HEK293 (cell line): ENCODE data around the gene HES7.

ENCODE experiments used
- CTCF ChIA-PET: fragments of 350-600 bp; formaldehyde crosslinking; extraction: SDS; loops from one replicate; lab custom pipeline; 2021; ENCODE audit warnings: antibody characterized with exemption; lab: Yijun Ruan, JAX
- POLR2A ChIA-PET: fragments of 300-600 bp; formaldehyde crosslinking; extraction: SDS; loops from one replicate; lab custom pipeline; 2020; ENCODE audit warnings: antibody characterized with exemption, inconsistent platforms; lab: Yijun Ruan, JAX
- H3K27ac ChIP-seq: fragments of 200-500 bp; sonication (Bioruptor generic); 2 replicates; pipeline ENCODE4 v1.5.1; 2014; ENCODE audit warnings: low read depth, low read length, control low read depth, inconsistent platforms; ENCODE audit errors: extremely low read depth
- H3K36me3 ChIP-seq, 2 experiments: fragments of 200-500 bp in 1 of 2; sonication (Bioruptor generic) in 1 of 2; 1 replicate in 1 of 2; 2 replicates in 1 of 2; pipeline ENCODE4 v1.5.1; 2014 to 2017; ENCODE audit warnings: inconsistent platforms in 2 of 2, low read length in 2 of 2; ENCODE audit not compliant: control insufficient read depth in 2 of 2, insufficient read depth in 1 of 2
- H3K4me1 ChIP-seq: fragments of 200-500 bp; sonication (Bioruptor generic); 2 replicates; pipeline ENCODE4 v1.5.1; 2014; ENCODE audit warnings: mild to moderate bottlenecking, low read length, inconsistent platforms; ENCODE audit not compliant: control insufficient read depth, insufficient read depth
- H3K4me3 ChIP-seq: 2 replicates; pipeline ENCODE4 v1.5.1; 2011; ENCODE audit warnings: low read depth, mild to moderate bottlenecking, control low read depth, low read length, moderate library complexity
- H3K9me3 ChIP-seq: fragments of 200-500 bp; sonication (Bioruptor generic); 2 replicates; pipeline ENCODE4 v1.5.1; 2014; ENCODE audit warnings: low read depth, low read length, inconsistent platforms; ENCODE audit not compliant: control insufficient read depth, insufficient read depth
- SP2 ChIP-seq: fragments of 450-650 bp; formaldehyde crosslinking; IDR thresholded peaks from 2 replicates; pipeline ENCODE4 v1.5.1; 2016; ENCODE audit warnings: missing biosample characterization, missing genetic modification characterization
- TRIM28 ChIP-seq: IDR thresholded peaks from 2 replicates; pipeline ENCODE4 v1.6.1; 2011; ENCODE audit warnings: low read length, control low read depth, borderline replicate concordance
- YY2 ChIP-seq: fragments of 450-650 bp; formaldehyde crosslinking; IDR thresholded peaks from 2 replicates; pipeline ENCODE4 v1.5.1; 2016; ENCODE audit warnings: missing biosample characterization, missing genetic modification characterization
- ZBTB20 ChIP-seq: fragments of 450-650 bp; formaldehyde crosslinking; IDR thresholded peaks from 2 replicates; pipeline ENCODE4 v1.5.1; 2016; ENCODE audit warnings: missing biosample characterization, missing genetic modification characterization
- ZNF132 ChIP-seq: fragments of 450-650 bp; formaldehyde crosslinking; IDR thresholded peaks from 2 replicates; pipeline ENCODE4 v1.5.1; 2017; ENCODE audit warnings: missing biosample characterization, missing genetic modification characterization, borderline replicate concordance
- ZNF19 ChIP-seq: fragments of 450-650 bp; formaldehyde crosslinking; IDR thresholded peaks from 2 replicates; pipeline ENCODE4; 2016; ENCODE audit warnings: missing biosample characterization, missing genetic modification characterization, low read depth
- ZNF350 ChIP-seq: fragments of 450-650 bp; formaldehyde crosslinking; IDR thresholded peaks from 2 replicates; pipeline ENCODE4 v1.5.0; 2017; ENCODE audit warnings: missing biosample characterization, mild to moderate bottlenecking, missing genetic modification characterization
- ZNF423 ChIP-seq: fragments of 450-650 bp; formaldehyde crosslinking; IDR thresholded peaks from 2 replicates; pipeline ENCODE4 v1.5.1; 2016; ENCODE audit warnings: missing biosample characterization, missing genetic modification characterization
- TF ChIP-seq, protein P1 (sequence below): fragments of 450-650 bp; formaldehyde crosslinking; IDR thresholded peaks from 2 replicates; pipeline ENCODE4 v1.5.1; 2017; ENCODE audit warnings: missing biosample characterization, missing genetic modification characterization
- TF ChIP-seq, protein P2 (sequence below): fragments of 450-650 bp; formaldehyde crosslinking; IDR thresholded peaks from 2 replicates; pipeline ENCODE4 v1.5.1; 2017; ENCODE audit warnings: missing biosample characterization, mild to moderate bottlenecking, missing genetic modification characterization, moderate library complexity
- TF ChIP-seq, protein P3 (sequence below): fragments of 450-650 bp; formaldehyde crosslinking; IDR thresholded peaks from 2 replicates; pipeline ENCODE4 v1.5.1; 2016; ENCODE audit warnings: missing biosample characterization, missing genetic modification characterization
- TF ChIP-seq, protein P4 (sequence below): fragments of 450-650 bp; formaldehyde crosslinking; IDR thresholded peaks from 2 replicates; pipeline ENCODE4 v1.5.1; 2016; ENCODE audit warnings: missing biosample characterization, missing genetic modification characterization
- TF ChIP-seq, protein P5 (sequence below): fragments of 450-650 bp; formaldehyde crosslinking; conservative IDR thresholded peaks from 2 replicates; pipeline ENCODE4 v1.5.1; 2016; ENCODE audit warnings: low read depth, missing biosample characterization, missing genetic modification characterization

HES7 gene

DNA sequence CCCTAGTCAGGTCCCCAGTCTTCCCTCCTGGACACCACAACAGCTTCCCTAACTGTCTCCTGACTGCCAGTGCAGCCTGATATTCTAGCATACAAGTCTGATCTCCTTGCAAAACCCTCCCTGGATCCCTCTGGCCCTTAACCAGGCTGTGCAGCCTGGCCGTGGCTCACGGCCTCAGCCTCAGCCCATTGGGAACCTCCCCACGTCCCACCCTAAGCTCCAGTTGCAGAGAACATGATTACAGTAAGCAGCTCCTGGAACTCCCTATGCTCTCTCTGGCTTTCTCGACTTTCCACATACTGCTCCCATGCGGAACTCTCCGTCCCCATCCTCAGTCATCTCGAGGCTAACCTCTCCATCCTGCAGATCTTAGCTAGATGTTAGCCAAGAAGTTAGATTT is 49.4 kb downstream of the HES7 start:
- H3K4me3 ChIP-seq: no peak overlapping the region
- H3K4me1 ChIP-seq: no peaks in the 10 kb centered on the region
- H3K36me3 ChIP-seq: no peaks in the 10 kb centered on the region
- POLR2A ChIA-PET: interaction anchor here (0.6 to 1.2 kb wide), 4 partner anchors 11 to 209 kb away, joined by 4 to 10 read pairs (median 4); partner anchors contain the start of genes ALOX12B, CNTROB and TRAPPC1
- TF ChIP-seq, protein P1, sequence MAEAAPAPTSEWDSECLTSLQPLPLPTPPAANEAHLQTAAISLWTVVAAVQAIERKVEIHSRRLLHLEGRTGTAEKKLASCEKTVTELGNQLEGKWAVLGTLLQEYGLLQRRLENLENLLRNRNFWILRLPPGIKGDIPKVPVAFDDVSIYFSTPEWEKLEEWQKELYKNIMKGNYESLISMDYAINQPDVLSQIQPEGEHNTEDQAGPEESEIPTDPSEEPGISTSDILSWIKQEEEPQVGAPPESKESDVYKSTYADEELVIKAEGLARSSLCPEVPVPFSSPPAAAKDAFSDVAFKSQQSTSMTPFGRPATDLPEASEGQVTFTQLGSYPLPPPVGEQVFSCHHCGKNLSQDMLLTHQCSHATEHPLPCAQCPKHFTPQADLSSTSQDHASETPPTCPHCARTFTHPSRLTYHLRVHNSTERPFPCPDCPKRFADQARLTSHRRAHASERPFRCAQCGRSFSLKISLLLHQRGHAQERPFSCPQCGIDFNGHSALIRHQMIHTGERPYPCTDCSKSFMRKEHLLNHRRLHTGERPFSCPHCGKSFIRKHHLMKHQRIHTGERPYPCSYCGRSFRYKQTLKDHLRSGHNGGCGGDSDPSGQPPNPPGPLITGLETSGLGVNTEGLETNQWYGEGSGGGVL (tag by site-specific recombination): no peak
- TF ChIP-seq, protein P2, sequence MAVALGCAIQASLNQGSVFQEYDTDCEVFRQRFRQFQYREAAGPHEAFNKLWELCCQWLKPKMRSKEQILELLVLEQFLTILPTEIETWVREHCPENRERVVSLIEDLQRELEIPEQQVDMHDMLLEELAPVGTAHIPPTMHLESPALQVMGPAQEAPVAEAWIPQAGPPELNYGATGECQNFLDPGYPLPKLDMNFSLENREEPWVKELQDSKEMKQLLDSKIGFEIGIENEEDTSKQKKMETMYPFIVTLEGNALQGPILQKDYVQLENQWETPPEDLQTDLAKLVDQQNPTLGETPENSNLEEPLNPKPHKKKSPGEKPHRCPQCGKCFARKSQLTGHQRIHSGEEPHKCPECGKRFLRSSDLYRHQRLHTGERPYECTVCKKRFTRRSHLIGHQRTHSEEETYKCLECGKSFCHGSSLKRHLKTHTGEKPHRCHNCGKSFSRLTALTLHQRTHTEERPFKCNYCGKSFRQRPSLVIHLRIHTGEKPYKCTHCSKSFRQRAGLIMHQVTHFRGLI: no peak
- TF ChIP-seq ZNF350 (tag by site-specific recombination): no peak
- no peak for TF ChIP-seq ZNF132 (tag by site-specific recombination)
- TF ChIP-seq ZBTB20 (tag by site-specific recombination): no peak
- no peak for TF ChIP-seq SP2 (tag by site-specific recombination)
- TF ChIP-seq, protein P3, sequence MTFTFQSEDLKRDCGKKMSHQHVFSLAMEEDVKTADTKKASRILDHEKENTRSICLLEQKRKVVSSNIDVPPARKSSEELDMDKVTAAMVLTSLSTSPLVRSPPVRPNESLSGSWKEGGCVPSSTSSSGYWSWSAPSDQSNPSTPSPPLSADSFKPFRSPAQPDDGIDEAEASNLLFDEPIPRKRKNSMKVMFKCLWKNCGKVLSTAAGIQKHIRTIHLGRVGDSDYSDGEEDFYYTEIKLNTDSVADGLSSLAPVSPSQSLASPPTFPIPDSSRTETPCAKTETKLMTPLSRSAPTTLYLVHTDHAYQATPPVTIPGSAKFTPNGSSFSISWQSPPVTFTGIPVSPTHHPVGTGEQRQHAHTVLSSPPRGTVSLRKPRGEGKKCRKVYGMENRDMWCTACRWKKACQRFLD: no peak
- TF ChIP-seq, protein P4, sequence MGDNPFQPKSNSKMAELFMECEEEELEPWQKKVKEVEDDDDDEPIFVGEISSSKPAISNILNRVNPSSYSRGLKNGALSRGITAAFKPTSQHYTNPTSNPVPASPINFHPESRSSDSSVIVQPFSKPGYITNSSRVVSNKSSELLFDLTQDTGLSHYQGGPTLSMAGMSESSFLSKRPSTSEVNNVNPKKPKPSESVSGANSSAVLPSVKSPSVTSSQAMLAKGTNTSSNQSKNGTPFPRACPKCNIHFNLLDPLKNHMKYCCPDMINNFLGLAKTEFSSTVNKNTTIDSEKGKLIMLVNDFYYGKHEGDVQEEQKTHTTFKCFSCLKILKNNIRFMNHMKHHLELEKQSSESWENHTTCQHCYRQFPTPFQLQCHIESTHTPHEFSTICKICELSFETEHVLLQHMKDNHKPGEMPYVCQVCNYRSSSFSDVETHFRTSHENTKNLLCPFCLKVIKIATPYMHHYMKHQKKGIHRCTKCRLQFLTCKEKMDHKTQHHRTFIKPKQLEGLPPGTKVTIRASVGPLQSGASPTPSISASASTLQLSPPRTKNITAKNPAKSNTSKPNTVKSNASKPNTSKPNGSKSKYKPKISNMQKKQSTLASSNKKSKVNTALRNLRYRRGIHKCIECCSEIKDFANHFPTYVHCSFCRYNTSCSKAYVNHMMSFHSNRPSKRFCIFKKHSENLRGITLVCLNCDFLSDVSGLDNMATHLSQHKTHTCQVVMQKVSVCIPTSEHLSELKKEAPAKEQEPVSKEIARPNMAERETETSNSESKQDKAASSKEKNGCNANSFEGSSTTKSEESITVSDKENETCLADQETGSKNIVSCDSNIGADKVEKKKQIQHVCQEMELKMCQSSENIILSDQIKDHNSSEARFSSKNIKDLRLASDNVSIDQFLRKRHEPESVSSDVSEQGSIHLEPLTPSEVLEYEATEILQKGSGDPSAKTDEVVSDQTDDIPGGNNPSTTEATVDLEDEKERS (tag by site-specific recombination): no peak
- TF ChIP-seq, protein P5, sequence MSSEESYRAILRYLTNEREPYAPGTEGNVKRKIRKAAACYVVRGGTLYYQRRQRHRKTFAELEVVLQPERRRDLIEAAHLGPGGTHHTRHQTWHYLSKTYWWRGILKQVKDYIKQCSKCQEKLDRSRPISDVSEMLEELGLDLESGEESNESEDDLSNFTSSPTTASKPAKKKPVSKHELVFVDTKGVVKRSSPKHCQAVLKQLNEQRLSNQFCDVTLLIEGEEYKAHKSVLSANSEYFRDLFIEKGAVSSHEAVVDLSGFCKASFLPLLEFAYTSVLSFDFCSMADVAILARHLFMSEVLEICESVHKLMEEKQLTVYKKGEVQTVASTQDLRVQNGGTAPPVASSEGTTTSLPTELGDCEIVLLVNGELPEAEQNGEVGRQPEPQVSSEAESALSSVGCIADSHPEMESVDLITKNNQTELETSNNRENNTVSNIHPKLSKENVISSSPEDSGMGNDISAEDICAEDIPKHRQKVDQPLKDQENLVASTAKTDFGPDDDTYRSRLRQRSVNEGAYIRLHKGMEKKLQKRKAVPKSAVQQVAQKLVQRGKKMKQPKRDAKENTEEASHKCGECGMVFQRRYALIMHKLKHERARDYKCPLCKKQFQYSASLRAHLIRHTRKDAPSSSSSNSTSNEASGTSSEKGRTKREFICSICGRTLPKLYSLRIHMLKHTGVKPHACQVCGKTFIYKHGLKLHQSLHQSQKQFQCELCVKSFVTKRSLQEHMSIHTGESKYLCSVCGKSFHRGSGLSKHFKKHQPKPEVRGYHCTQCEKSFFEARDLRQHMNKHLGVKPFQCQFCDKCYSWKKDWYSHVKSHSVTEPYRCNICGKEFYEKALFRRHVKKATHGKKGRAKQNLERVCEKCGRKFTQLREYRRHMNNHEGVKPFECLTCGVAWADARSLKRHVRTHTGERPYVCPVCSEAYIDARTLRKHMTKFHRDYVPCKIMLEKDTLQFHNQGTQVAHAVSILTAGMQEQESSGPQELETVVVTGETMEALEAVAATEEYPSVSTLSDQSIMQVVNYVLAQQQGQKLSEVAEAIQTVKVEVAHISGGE (tag by site-specific recombination): no peak
- TF ChIP-seq ZNF423 (tag by site-specific recombination): no peak
- TF ChIP-seq ZNF19 (tag by site-specific recombination): no peak
- TF ChIP-seq YY2 (tag by site-specific recombination): no peak
- TF ChIP-seq TRIM28: no peak
- no peaks in the 10 kb centered on the region for H3K9me3 ChIP-seq
- CTCF ChIA-PET: interaction anchor here (0.6 to 27.3 kb wide), 26 partner anchors 9 to 814 kb away, joined by 3 to 561 read pairs (median 4); partner anchors contain the start of genes ALOX12B, ALOXE3, CNTROB and SLC25A35
- no peak overlapping the region for H3K27ac ChIP-seq
